ENCODE data around the gene IQSEC2.

Gene IQSEC2

DNA sequence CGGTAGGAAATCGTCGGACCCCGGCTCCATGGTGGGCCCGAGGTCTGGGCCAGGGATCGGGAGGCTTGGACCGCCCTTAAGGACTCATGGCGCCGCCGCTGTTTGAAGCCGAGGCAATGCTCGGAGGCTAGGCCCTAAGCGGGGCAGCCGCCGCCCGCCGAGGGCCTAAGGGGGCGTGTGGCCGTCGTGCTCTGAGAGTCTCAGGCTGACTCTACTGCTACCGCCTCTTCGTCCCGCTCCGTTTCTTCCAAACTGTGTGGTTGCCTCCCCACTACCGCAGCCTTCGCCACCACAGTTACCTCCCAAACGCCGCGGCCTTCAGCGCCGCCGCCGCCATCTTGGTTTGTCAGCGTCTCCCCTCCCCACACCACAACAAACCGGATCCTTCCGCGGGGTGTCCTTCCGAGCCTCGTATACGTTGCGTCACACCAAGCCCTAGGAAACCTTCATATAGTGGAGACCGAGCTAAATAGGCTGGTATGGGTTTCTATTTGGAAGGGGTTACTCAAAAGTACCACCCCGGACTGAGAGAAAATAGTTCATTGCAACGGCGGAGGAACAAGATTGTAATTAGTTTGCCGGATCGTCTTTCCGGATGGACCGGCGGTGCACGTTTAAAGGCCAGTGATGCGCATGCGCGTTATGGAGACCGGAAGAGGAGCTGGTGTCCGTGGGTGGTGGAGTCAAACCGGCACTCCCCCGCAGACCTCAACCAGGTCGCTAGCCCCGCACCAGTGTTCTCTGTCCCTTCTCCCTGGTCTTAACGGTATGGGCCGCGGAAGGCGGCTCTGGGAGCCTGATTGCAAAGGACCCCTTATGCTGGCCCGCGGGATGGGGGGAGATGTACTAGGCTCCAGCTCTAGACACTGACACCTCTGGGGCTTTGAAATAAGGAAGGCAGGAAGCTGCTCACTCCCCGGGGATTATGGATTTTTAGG, 56.3 kb downstream of the IQSEC2 start, which contains the start of gene KDM5C:
KDM5C (minus strand) TSS at position 348 of the 938 bp plus-strand sequence; CDS start at position 30, 318 bp downstream.
- H3K4me3 ChIP-seq (ENCODE audit: control insufficient read depth, low read depth, low read length): peak within 1 kb of the TSS; percentile 74
- peak; percentile 93 for DNase-seq (ENCODE audit: low read depth)
- TF ChIP-seq, protein P1, sequence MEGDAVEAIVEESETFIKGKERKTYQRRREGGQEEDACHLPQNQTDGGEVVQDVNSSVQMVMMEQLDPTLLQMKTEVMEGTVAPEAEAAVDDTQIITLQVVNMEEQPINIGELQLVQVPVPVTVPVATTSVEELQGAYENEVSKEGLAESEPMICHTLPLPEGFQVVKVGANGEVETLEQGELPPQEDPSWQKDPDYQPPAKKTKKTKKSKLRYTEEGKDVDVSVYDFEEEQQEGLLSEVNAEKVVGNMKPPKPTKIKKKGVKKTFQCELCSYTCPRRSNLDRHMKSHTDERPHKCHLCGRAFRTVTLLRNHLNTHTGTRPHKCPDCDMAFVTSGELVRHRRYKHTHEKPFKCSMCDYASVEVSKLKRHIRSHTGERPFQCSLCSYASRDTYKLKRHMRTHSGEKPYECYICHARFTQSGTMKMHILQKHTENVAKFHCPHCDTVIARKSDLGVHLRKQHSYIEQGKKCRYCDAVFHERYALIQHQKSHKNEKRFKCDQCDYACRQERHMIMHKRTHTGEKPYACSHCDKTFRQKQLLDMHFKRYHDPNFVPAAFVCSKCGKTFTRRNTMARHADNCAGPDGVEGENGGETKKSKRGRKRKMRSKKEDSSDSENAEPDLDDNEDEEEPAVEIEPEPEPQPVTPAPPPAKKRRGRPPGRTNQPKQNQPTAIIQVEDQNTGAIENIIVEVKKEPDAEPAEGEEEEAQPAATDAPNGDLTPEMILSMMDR (conservative IDR thresholded peaks at IDR 0.05; ENCODE audit: control insufficient read depth, insufficient read depth, low read depth, low read length): no peak

DNA sequence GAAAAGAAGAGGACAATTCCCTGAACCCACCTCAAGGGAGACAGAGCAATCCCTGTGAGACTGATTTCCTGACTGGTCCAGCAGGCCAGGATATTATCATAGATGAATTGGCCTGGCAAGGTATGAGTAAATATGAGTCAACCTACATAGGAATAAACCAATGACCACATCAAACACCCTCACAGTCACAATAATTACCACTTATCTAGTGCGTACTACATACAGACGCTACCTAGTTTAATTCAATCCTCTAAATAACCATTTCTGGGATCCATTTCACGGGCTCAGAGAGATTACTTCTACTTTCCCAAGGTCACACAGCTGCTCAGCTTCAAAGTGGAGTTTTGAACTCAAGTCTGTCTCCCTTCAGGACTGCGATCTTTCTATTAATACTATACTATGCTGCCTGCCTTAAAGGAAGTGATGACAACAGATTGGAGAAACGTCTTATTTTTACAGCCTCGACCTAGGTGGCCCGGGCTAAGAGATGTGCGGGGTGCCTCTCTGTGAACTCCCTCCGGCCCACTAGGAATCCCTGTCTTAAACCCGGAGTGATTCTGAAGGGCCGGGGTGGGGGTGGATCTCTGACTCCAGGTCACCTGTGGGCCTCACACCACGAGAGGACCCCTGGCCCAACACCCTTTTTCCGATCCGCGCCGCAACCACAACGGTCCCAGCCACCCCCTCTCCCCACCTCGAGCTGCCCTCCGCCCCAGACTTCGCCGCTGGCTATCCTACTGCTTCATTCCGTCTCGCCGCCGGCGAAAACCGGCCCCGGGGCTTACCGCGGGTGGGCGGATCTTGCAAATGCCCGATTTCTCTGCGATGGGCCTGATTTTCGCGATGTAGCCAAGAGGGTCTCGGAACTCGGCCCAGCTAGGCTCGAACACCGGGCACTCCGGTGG, 57.2 kb downstream of the IQSEC2 start:
- peak; percentile 88 for DNase-seq (ENCODE audit: low read depth)
- TF ChIP-seq, protein P1 (conservative IDR thresholded peaks at IDR 0.05; ENCODE audit: control insufficient read depth, insufficient read depth, low read depth, low read length): no peak

DNA sequence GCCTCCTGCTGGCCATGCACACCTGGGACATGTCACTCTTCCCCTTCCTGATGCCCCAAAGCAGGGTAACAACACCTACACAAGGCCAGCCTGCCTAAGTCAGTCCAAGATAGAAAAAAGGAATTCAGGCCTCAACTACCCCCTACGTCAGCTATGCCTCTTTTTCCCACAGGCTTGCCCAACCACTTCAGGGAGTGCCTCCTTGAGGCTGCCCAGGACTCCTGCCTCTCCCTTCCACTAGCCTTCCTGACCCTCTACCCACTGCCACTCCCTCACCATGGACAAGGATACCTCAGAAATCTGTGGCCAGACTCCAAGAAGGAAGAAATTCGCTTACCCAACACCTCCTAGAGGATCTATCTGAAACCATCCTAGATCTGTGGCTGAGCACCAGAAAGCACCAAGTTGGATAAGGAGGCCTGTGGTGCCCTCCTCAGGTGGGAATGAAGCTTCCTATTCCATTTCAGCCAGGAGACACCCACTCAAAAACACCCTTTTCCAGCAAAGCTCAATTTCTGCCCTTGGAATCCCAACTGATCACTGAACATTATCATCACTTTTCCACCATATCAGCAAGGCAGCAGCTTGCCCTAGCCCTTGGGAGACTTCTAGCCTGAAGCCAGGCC, 58.2 kb downstream of the IQSEC2 start:
- H3K4me3 ChIP-seq (ENCODE audit: control insufficient read depth, low read depth, low read length): peak overlapping the region; percentile 74
- peak; percentile 8 for DNase-seq (ENCODE audit: low read depth)
- TF ChIP-seq, protein P1 (conservative IDR thresholded peaks at IDR 0.05; ENCODE audit: control insufficient read depth, insufficient read depth, low read depth, low read length): no peak

More for the DNA sequence above, 57.2 kb downstream of the IQSEC2 start:
- peak overlapping the region; percentile 74 for H3K4me3 ChIP-seq (ENCODE audit: control insufficient read depth, low read depth, low read length)
